ENCODE data around the gene AGAP1. TPM values are rescaled to one million over a fixed set of nuclear protein-coding genes. Genes with fewer than 3 reads are reported as not detected.

The AGAP1 gene
- total RNA-seq, 1 experiment from 2014 or later = 25.8 TPM

- Histone ChIP-seq H2AFZ (ENCODE audit: low read length) (no peak overlapping the region), H3K56ac (ENCODE audit: insufficient read length, low read depth, low read length) (no peak overlapping the region), H2BK20ac (ENCODE audit: low read depth, low read length, poor library complexity, severe bottlenecking) (no peak overlapping the region), H3K4me2 (ENCODE audit: insufficient read depth, insufficient read length, low read length) (no peak overlapping the region), H3K27me3 (ENCODE audit: insufficient read depth, low read length) (no peaks in the 10 kb centered on the region), H3T11ph (ENCODE audit: low read length) (no peak overlapping the region), H3K23me2 (ENCODE audit: insufficient read length, low read depth, low read length, poor library complexity, severe bottlenecking) (no peaks in the 10 kb centered on the region), H3K27ac (ENCODE audit: insufficient read length, low read depth, low read length) (no peak overlapping the region), H4K91ac (ENCODE audit: insufficient read length, low read depth, low read length) (no peak overlapping the region), H3K23ac (ENCODE audit: insufficient read length, low read depth, low read length) (no peak overlapping the region), H3K4me1 (ENCODE audit: insufficient read depth, low read length) (peaks cover 4% of the 10 kb centered on the region; the same call in 1 of the 2 replicates), H3K9ac (ENCODE audit: extremely low read depth, insufficient read length, low read length) (no peak overlapping the region), H3K79me1 (ENCODE audit: insufficient read depth, low read depth, low read length, poor library complexity, severe bottlenecking) (peaks cover 2% of the 10 kb centered on the region), H3K14ac (ENCODE audit: insufficient read depth, low read length) (no peak overlapping the region), H2BK15ac (ENCODE audit: low read depth, low read length) (no peak overlapping the region), H3K79me2 (ENCODE audit: insufficient read depth, low read length) (peaks cover 8% of the 10 kb centered on the region; the same call in 1 of the 2 replicates), H2AK5ac (ENCODE audit: insufficient read length, low read length) (no peak overlapping the region), H4K8ac (replicated peaks; ENCODE audit: insufficient read length, low read depth, low read length) (no peak overlapping the region), H3K9me3 (ENCODE audit: control insufficient read depth, low read depth, low read length) (no peaks in the 10 kb centered on the region), H2BK12ac (ENCODE audit: insufficient read length, low read depth, low read length) (no peak overlapping the region), H4K5ac (ENCODE audit: insufficient read length, low read depth, low read length) (no peak overlapping the region), H3K4ac (ENCODE audit: low read depth, low read length) (no peak overlapping the region), H3K18ac (ENCODE audit: insufficient read length, low read depth, low read length) (no peak overlapping the region), H2BK120ac (ENCODE audit: low read depth, low read length, poor library complexity, severe bottlenecking) (no peak overlapping the region), H2BK5ac (ENCODE audit: insufficient read length, low read length) (no peak overlapping the region), H4K20me1 (ENCODE audit: control insufficient read depth, insufficient read depth, insufficient read length) (no peaks in the 10 kb centered on the region)
- Mint-ChIP-seq H3K9me3 (no peaks in the 10 kb centered on the region), H3K27me3 (ENCODE audit: low read depth) (no peaks in the 10 kb centered on the region), H3K4me3 (no peak overlapping the region), H3K27ac (peak overlapping the region in 2 of 3 experiments; percentile 49; a peak in 2 of 7 replicates), H3K4me1 (peaks cover 25 to 44% of the 10 kb centered on the region in 2 experiments), H3K36me3 (ENCODE audit: insufficient read depth in 1 of 3, low read depth in 3 of 3) (peaks cover 0 to 2% (median 0%) of the 10 kb centered on the region in 3 experiments; a peak in 2 of 7 replicates)
- no CpG with 5 or more reads among the region's 7 CpGs for WGBS (ENCODE audit: extremely low coverage, insufficient read length, low lambda C conversion rate)
- DNase-seq = no peak
- no peak for TF ChIP-seq CTCF (conservative IDR thresholded peaks at IDR 0.05)
These were observed 44.3 kb downstream of the AGAP1 start for GRCh38 chr2:235538144-235538639.

Measured in H9 (cell line).